Stimulated activated CD8-positive, alpha-beta memory T cell treated with anti-CD3 and anti-CD28 coated beads, Interleukin-12 subunit alpha, Interleukin-12 subunit beta, amount 100 ng/mL, for 1 hour (primary cell): ENCODE data around the gene CRLF3.
"Not testable (repeated sequence)": the region's sequence is repeated elsewhere in the genome, so short reads cannot be mapped to it uniquely, and the experiment has no call there.

ENCODE experiments used
- DNase-seq: peaks from one replicate; pipeline ENCODE4 v3.0.0-alpha.2; 2020; ENCODE audit warnings: low read depth

Gene CRLF3, protein sequence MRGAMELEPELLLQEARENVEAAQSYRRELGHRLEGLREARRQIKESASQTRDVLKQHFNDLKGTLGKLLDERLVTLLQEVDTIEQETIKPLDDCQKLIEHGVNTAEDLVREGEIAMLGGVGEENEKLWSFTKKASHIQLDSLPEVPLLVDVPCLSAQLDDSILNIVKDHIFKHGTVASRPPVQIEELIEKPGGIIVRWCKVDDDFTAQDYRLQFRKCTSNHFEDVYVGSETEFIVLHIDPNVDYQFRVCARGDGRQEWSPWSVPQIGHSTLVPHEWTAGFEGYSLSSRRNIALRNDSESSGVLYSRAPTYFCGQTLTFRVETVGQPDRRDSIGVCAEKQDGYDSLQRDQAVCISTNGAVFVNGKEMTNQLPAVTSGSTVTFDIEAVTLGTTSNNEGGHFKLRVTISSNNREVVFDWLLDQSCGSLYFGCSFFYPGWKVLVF

GRCh38 chr17:30824356-30825145 is at the start of gene CRLF3:
TSS of gene CRLF3 (minus strand) at chr17:30824692. CDS start at chr17:30824651, 41 bp downstream.
- peak; percentile 78 for DNase-seq

GRCh38 chr17:30869005-30869404 is 44.5 kb upstream of the CRLF3 start:
- no peak for DNase-seq

- DNase-seq, result no peak
These were observed 40.1 kb upstream of the CRLF3 start for GRCh38 chr17:30864636-30865035.

DNA sequence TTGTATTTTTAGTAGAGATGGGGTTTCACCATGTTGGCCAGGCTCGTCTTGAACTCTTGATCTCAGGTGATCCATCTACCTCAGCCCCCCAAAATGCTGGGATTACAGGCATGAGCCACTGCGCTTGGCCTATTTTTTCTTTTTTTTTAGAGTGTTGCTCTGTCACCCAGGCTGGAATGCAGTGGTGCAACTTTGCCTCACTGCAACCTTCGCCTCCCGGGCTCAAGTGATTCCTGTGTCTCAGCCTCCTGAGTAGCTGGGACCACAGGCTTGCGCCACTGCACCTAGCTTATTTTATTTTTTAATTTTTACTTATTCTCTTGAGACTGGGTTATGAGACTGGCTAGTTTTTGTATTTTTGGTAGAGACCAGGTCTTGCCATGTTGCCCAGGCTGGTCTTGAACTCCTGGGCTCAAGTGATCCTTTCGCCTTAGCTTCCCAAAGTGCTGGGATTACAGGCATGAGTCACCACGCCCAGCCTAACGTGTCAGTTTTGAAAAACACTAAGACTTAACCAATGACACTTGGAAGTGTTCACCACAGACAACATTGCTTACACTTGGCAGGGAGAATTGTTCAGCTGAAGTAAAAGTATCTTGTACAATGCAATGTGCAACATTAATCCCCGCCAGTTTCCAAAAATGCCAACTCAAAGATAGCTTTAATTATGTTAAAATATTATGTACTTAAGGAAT is 34.2 kb upstream of the CRLF3 start:
- DNase-seq, result no peak

- DNase-seq, result no peak
These were observed 29.7 kb upstream of the CRLF3 start for GRCh38 chr17:30854146-30854545.

GRCh38 chr17:30848021-30848420 is 23.5 kb upstream of the CRLF3 start:
- DNase-seq, result no peak

GRCh38 chr17:30840771-30841170 is 16.3 kb upstream of the CRLF3 start:
- no peak for DNase-seq

DNA sequence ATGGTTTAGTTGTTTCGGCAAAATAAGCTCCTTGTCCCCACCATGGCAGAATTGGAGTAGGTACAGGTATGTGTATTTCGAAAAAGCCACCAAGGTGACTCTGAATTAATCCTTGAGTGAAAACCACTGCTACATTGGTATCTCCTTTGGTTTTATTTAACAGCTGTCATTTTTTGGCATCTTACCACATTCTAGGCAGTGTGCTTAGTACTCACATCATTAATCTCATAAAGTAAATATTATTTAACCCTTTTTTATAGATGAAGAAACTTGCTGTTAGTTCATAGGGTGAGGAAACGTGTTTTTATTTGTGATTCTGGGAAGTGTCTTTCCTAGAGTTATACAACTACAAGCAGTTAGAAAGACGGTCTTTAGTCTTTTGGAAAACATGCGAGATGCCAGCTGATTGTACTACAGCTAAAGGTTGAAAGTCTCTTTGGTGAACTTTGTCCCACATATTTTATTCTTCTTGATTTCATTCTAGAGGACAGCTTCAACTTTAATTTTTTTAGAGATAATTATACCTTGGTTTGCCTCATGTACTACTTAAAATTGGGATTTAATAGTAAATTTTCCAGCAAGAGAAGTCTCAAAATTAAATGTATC is 13.8 kb upstream of the CRLF3 start:
- no peak for DNase-seq

GRCh38 chr17:30832438-30833124 is 8.1 kb upstream of the CRLF3 start:
- no peak for DNase-seq

- peak; percentile 81 for DNase-seq
These were observed 7.4 kb upstream of the CRLF3 start, which contains the start of gene ATAD5 for GRCh38 chr17:30831663-30832437. TSS of gene ATAD5 (plus strand) at chr17:30831966. CDS start at chr17:30832348, 382 bp downstream.

GRCh38 chr17:30831257-30831656 is 6.8 kb upstream of the CRLF3 start:
- no peak for DNase-seq

DNA sequence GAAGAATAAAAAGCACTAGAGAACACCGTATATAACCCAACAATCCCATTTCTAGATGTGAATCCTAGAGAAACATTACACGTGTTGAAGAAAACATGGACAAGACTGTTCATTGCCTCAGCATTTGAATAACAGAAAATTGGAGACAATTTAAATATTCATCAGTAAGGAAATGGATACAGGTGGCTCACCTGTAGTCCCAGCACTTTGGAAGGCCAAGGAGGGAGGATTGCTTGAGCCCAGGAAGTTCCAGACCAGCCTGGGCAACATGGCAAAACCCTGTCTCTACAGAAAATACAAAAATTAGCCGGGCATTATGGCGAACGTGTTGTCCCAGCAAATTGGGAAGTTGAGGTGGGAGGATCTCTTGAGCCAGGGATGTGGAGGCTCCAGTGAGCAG is 4.5 kb upstream of the CRLF3 start:
- no peak for DNase-seq

DNA sequence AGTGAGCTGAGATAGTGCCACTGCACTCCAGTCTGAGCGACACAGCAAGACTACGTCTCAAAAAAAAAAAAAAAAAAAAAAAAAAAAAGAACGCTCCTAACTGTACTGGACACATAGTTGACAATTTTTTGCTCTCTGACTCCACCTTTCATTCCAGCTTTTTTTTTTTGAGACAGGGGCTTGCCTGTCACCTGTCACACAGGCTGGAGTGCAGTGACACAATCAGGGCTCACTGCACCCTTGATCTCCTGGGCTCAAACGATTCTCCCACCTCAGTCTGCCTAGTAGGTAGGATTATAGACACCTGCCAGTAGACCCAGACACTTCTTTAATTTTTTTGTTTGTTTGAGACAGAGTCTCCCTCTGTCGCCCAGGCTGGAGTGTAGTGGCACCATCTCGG is 2.6 kb upstream of the CRLF3 start:
- no peak for DNase-seq

- DNase-seq, result no peak
These were observed 513 bp downstream of the CRLF3 start for GRCh38 chr17:30824002-30824355.

DNA sequence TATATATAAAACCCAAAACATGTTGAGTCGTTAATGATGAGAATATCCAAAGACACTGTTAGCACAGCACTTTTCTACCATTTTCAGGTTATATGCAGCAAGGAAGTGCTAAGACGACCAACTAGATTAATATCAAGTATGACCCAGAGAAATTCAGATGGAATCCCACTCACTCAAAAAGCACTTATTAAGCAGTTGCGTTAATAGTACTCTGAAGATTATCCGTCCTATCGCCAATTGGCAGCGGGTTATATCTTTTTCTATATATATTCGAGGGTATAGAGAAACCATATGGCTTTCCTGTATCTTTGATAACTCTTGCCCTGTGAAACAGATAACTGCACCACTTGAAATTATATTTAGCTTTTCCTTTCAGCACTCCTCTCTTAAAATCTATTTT is 1.1 kb downstream of the CRLF3 start:
- no peak for DNase-seq

- not testable (repeated sequence) for DNase-seq
These were observed 1.6 kb downstream of the CRLF3 start for GRCh38 chr17:30822919-30823318.

- no peak for DNase-seq
These were observed 2.4 kb downstream of the CRLF3 start for GRCh38 chr17:30821871-30822723.

GRCh38 chr17:30819971-30820705 is 4.4 kb downstream of the CRLF3 start:
- no peak for DNase-seq

- no peak for DNase-seq
These were observed 8.3 kb downstream of the CRLF3 start for GRCh38 chr17:30816165-30816564.
